Fibroblast of gingiva (primary cell): Measurements from ENCODE around the gene USP46.

Experiments used
- DNase-seq: peaks from one replicate; pipeline ENCODE4 v3.0.0-alpha.2; 2011; ENCODE audit warnings: low read depth

Gene USP46

GRCh38 chr4:52655506-52655905 lies 3.6 kb downstream of the USP46 start:
- no peak for DNase-seq

- peak; percentile 44 for DNase-seq
Observed at GRCh38 chr4:52651996-52652672, 7.0 kb downstream of the USP46 start.

- DNase-seq = no peak
Observed at GRCh38 chr4:52648836-52649235, 10.3 kb downstream of the USP46 start.

- DNase-seq = no peak
Observed at GRCh38 chr4:52646741-52647140, 12.4 kb downstream of the USP46 start.

GRCh38 chr4:52646096-52646495 lies 13.0 kb downstream of the USP46 start:
- DNase-seq = peak; percentile 26

- no peak for DNase-seq
Observed at GRCh38 chr4:52645300-52645699, 13.8 kb downstream of the USP46 start.

GRCh38 chr4:52643785-52644244 lies 15.3 kb downstream of the USP46 start:
- DNase-seq = peak; percentile 55

- no peak for DNase-seq
Observed at GRCh38 chr4:52643190-52643589, 15.9 kb downstream of the USP46 start.

- no peak for DNase-seq
Observed at GRCh38 chr4:52641854-52642563, 17.1 kb downstream of the USP46 start.

GRCh38 chr4:52640808-52641565 lies 18.1 kb downstream of the USP46 start:
- DNase-seq = no peak

- DNase-seq = no peak
Observed at GRCh38 chr4:52638717-52639116, 20.4 kb downstream of the USP46 start.

- no peak for DNase-seq
Observed at GRCh38 chr4:52637116-52637515, 22.0 kb downstream of the USP46 start.

GRCh38 chr4:52635560-52635959 lies 23.5 kb downstream of the USP46 start:
- no peak for DNase-seq

- DNase-seq = no peak
Observed at GRCh38 chr4:52635130-52635529, 24.0 kb downstream of the USP46 start.

GRCh38 chr4:52633846-52634245 lies 25.3 kb downstream of the USP46 start:
- no peak for DNase-seq

GRCh38 chr4:52628974-52629373 lies 30.1 kb downstream of the USP46 start:
- DNase-seq = no peak

- no peak for DNase-seq
Observed at GRCh38 chr4:52628543-52628942, 30.6 kb downstream of the USP46 start.

- peak; percentile 46 for DNase-seq
Observed at GRCh38 chr4:52627876-52628275, 31.2 kb downstream of the USP46 start.

- DNase-seq = no peak
Observed at GRCh38 chr4:52625216-52625615, 33.9 kb downstream of the USP46 start.

GRCh38 chr4:52622564-52622963 lies 36.5 kb downstream of the USP46 start:
- DNase-seq = no peak

- DNase-seq = no peak
Observed at GRCh38 chr4:52621567-52621966, 37.5 kb downstream of the USP46 start.

- DNase-seq = no peak
Observed at GRCh38 chr4:52619591-52619931, 39.5 kb downstream of the USP46 start.
